HL-60 (cell line): ENCODE results near the gene MSI2.

Source experiments
- GABPA ChIP-seq: IDR thresholded peaks from 2 replicates; pipeline ENCODE4 v1.6.1; 2012; ENCODE audit warnings: low read depth
- POLR2AphosphoS5 ChIP-seq: IDR thresholded peaks from 2 replicates; pipeline ENCODE4 v1.6.1; 2012; ENCODE audit warnings: low read depth
- SPI1 ChIP-seq: IDR thresholded peaks from 2 replicates; pipeline ENCODE4 v1.6.1; 2012; ENCODE audit warnings: low read depth, mild to moderate bottlenecking, borderline replicate concordance
- TF ChIP-seq, protein P1 (sequence below): IDR thresholded peaks from one replicate; pipeline ENCODE4 v1.5.1; 2011; ENCODE audit warnings: low read length, control low read depth, inconsistent platforms; ENCODE audit not compliant: insufficient read depth

DNA sequence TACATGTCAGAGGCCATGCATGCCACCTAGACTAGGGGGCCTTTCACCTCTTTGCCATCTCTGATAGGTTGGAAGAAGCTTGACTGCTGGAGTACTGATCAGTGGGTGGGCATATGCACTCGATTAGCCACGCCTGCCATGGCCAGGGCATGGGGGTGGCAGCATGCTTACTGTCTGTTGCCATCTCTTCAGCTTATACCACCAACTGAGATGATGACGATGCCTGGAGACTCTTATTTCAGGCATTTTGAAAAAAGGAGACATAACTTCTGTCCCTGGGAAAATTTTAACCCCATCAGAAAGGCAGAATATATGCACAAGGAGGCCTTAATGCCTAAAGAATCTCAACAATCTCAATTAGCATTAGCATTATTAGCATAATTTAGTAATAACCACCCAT lies 60.8 kb downstream of the MSI2 start:
- TF ChIP-seq, protein P1, sequence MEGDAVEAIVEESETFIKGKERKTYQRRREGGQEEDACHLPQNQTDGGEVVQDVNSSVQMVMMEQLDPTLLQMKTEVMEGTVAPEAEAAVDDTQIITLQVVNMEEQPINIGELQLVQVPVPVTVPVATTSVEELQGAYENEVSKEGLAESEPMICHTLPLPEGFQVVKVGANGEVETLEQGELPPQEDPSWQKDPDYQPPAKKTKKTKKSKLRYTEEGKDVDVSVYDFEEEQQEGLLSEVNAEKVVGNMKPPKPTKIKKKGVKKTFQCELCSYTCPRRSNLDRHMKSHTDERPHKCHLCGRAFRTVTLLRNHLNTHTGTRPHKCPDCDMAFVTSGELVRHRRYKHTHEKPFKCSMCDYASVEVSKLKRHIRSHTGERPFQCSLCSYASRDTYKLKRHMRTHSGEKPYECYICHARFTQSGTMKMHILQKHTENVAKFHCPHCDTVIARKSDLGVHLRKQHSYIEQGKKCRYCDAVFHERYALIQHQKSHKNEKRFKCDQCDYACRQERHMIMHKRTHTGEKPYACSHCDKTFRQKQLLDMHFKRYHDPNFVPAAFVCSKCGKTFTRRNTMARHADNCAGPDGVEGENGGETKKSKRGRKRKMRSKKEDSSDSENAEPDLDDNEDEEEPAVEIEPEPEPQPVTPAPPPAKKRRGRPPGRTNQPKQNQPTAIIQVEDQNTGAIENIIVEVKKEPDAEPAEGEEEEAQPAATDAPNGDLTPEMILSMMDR, result no peak
- no peak for TF ChIP-seq GABPA
- no peak for TF ChIP-seq SPI1
- TF ChIP-seq POLR2AphosphoS5, result no peak
